ENCODE measurements around the gene TUBA4A.

DNA sequence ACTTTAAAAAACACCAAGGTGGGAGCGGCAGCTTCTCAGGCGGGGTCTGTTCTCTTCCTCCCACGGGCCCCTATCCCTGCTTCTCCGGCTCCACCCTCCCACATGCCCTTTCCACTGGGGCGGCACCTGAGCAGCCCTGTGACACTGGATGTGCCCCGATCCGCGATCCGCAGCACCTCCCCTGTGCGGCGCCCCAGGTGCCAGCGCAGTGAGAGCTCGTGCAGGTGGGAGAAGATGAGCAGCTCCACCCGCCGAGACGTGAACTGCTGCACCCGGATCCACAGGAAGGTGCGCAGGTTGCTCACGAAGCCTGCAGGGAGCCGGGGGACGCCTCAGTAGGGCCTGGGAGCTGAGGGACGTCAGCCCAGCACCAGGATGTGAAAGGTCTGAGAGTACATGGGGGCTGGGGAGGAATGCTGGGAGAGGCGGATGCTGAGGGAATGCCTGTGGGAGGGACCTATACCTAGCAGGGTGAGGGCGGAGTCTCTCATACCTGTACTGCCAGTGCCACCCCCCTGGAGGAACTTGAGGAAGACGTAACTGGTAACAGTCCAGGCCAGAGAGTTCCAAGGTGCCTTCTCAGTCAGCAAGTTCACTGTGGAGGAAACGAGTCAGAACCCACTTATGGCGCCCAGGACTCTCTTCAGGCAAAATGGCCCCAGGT lies 37.7 kb downstream of the TUBA4A start:
- TF ChIP-seq, protein P1, sequence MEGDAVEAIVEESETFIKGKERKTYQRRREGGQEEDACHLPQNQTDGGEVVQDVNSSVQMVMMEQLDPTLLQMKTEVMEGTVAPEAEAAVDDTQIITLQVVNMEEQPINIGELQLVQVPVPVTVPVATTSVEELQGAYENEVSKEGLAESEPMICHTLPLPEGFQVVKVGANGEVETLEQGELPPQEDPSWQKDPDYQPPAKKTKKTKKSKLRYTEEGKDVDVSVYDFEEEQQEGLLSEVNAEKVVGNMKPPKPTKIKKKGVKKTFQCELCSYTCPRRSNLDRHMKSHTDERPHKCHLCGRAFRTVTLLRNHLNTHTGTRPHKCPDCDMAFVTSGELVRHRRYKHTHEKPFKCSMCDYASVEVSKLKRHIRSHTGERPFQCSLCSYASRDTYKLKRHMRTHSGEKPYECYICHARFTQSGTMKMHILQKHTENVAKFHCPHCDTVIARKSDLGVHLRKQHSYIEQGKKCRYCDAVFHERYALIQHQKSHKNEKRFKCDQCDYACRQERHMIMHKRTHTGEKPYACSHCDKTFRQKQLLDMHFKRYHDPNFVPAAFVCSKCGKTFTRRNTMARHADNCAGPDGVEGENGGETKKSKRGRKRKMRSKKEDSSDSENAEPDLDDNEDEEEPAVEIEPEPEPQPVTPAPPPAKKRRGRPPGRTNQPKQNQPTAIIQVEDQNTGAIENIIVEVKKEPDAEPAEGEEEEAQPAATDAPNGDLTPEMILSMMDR (IDR thresholded peaks at IDR 0.05) = no peak
- no peak for TF ChIP-seq POLR2A (IDR thresholded peaks at IDR 0.05)
